Measurements from ENCODE around the gene ARL13A.

DNA sequence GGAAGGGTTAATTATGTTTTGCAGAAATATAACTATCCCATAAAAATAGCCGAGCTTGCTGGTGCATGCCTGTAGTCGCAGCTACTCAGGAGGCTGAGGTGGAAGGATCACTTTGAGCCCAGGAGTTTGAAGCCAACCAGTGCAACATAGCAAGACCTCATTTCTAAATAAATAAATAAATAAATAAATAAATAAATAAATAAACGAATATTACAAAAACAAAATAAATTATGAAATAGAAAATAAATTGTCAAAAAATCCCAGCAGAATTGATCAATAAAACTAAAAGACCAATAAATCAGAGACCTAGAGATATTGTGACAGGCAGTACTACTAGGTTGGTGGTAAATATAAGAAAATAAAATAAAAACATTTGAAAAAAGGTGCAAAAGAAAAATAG lies 6.7 kb upstream of the ARL13A start:
- TF ChIP-seq POLR2A (IDR thresholded peaks at IDR 0.05; ENCODE audit: control extremely low read depth in 1 of 2, low read depth in 2 of 2, low read length in 2 of 2) (no peak), RXRA (IDR thresholded peaks at IDR 0.05; ENCODE audit: insufficient read depth, low read depth, low read length) (no peak), POLR2AphosphoS5 (IDR thresholded peaks at IDR 0.05; ENCODE audit: low read depth, low read length) (no peak), CTCF (IDR thresholded peaks at IDR 0.05; ENCODE audit: control extremely low read depth in 1 of 3, insufficient read depth in 1 of 3, low read depth in 1 of 3, low read length in 3 of 3) (no peak)

All from H1 (cell line).